ENCODE measurements around the gene FILIP1L.

The FILIP1L gene

DNA sequence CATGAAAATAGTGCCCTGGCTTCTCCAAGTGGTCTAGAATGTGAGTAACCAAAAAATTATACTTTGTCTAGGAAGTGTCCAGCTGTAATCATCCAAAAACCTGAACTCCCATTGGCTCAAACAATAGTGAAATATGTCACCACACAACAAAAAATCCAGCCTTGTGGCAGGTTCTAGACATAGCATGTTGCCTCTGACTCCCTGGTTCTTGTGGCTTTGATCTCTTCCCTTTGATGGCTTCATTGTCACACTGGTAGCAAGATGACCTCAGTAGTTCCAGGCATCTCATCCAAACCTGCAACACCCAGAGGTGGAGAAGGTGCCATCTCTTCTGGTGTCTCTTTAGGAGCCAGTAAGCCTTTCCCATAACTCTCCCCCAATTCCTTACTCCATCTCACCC lies 222.0 kb downstream of the FILIP1L start:
- no peak for TF ChIP-seq RARB (CRISPR knock-in tag; IDR thresholded peaks at IDR 0.05)
- no peak for TF ChIP-seq TOX (CRISPR knock-in tag; IDR thresholded peaks at IDR 0.05; ENCODE audit: borderline replicate concordance)
- no peak for TF ChIP-seq ZNF8 (CRISPR knock-in tag; IDR thresholded peaks at IDR 0.05)
- TF ChIP-seq ARNTL (CRISPR knock-in tag; IDR thresholded peaks at IDR 0.05; ENCODE audit: borderline replicate concordance, low read depth), result no peak
- TF ChIP-seq OSR1 (CRISPR knock-in tag; IDR thresholded peaks at IDR 0.05), result no peak
- TF ChIP-seq, protein P1, sequence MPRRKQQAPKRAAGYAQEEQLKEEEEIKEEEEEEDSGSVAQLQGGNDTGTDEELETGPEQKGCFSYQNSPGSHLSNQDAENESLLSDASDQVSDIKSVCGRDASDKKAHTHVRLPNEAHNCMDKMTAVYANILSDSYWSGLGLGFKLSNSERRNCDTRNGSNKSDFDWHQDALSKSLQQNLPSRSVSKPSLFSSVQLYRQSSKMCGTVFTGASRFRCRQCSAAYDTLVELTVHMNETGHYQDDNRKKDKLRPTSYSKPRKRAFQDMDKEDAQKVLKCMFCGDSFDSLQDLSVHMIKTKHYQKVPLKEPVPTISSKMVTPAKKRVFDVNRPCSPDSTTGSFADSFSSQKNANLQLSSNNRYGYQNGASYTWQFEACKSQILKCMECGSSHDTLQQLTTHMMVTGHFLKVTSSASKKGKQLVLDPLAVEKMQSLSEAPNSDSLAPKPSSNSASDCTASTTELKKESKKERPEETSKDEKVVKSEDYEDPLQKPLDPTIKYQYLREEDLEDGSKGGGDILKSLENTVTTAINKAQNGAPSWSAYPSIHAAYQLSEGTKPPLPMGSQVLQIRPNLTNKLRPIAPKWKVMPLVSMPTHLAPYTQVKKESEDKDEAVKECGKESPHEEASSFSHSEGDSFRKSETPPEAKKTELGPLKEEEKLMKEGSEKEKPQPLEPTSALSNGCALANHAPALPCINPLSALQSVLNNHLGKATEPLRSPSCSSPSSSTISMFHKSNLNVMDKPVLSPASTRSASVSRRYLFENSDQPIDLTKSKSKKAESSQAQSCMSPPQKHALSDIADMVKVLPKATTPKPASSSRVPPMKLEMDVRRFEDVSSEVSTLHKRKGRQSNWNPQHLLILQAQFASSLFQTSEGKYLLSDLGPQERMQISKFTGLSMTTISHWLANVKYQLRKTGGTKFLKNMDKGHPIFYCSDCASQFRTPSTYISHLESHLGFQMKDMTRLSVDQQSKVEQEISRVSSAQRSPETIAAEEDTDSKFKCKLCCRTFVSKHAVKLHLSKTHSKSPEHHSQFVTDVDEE (CRISPR knock-in tag; IDR thresholded peaks at IDR 0.05), result no peak
- TF ChIP-seq ZFP3 (CRISPR knock-in tag; IDR thresholded peaks at IDR 0.05), result no peak
- no peak for TF ChIP-seq PPARA (CRISPR knock-in tag; IDR thresholded peaks at IDR 0.05; ENCODE audit: borderline replicate concordance)
- TF ChIP-seq, protein P2, sequence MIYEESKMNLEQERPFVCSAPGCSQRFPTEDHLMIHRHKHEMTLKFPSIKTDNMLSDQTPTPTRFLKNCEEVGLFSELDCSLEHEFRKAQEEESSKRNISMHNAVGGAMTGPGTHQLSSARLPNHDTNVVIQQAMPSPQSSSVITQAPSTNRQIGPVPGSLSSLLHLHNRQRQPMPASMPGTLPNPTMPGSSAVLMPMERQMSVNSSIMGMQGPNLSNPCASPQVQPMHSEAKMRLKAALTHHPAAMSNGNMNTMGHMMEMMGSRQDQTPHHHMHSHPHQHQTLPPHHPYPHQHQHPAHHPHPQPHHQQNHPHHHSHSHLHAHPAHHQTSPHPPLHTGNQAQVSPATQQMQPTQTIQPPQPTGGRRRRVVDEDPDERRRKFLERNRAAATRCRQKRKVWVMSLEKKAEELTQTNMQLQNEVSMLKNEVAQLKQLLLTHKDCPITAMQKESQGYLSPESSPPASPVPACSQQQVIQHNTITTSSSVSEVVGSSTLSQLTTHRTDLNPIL (CRISPR knock-in tag; IDR thresholded peaks at IDR 0.05; ENCODE audit: low read depth), result no peak
- TF ChIP-seq GLIS3 (CRISPR knock-in tag; IDR thresholded peaks at IDR 0.05), result no peak
- TF ChIP-seq ZNF565 (CRISPR knock-in tag; conservative IDR thresholded peaks at IDR 0.05; ENCODE audit: low read depth), result no peak
- no peak for TF ChIP-seq ZC3H10 (CRISPR knock-in tag; IDR thresholded peaks at IDR 0.05)
- TF ChIP-seq TCF4 (CRISPR knock-in tag; IDR thresholded peaks at IDR 0.05; ENCODE audit: borderline replicate concordance), result no peak
- TF ChIP-seq ZNF70 (CRISPR knock-in tag; IDR thresholded peaks at IDR 0.05), result no peak
- no peak for TF ChIP-seq ISL1 (CRISPR knock-in tag; IDR thresholded peaks at IDR 0.05)
- no peak for TF ChIP-seq SNAI2 (CRISPR knock-in tag; IDR thresholded peaks at IDR 0.05)
- no peak for ATAC-seq

DNA sequence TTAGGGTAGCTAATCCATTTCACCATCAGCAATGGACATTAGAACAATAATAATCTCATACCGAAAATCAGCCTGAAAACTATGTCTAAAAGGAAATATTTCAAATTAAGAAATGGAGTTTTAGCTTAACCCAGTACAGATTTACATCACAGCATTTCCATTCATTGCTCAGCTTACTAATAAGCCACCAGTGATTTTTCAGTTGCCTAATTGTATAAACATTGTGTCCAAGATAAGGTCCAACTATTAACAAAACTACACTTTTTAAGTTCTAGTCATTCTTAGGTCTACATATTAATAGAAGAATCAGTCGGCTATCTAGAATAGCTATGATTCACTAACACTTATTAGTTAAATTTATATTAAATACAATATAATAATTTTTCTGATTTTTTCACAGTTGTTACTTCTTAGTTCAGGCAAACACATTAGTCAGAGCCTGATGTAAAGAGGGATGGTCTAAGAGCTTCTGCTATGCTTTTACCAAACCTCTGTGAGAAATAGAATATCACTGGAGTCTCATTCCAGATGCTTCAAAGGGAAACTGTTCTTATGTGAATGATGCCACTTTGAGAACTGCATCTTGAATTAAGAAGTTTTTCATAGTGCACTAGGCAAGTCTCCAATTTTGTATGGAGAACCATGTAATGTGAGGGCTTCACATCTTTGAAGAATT lies 222.6 kb downstream of the FILIP1L start:
- ATAC-seq, result no peak
- no peak for TF ChIP-seq OSR1 (CRISPR knock-in tag; IDR thresholded peaks at IDR 0.05)
- no peak for TF ChIP-seq GLIS3 (CRISPR knock-in tag; IDR thresholded peaks at IDR 0.05)

DNA sequence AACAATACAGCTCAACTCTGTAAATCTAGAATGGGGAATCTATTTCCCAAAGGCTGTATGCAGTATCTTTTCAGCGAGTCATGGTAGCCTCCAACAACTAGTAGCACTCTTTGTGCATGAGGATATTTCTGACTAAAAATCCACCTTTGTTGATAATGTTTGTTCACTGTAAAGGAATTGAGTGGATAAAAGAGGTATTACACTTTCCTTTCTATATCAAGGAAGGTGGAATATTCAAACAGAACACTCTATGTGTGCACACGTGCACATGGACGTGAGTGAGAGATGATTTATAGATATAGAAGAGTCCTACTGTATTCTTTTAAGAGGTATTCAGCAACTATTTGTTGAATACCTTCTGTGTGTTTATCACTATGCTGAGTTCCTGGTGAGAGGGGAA lies 228.4 kb downstream of the FILIP1L start:
- TF ChIP-seq ZNF70 (CRISPR knock-in tag; IDR thresholded peaks at IDR 0.05) (no peak), ISL1 (CRISPR knock-in tag; IDR thresholded peaks at IDR 0.05) (no peak), ESRRG (CRISPR knock-in tag; IDR thresholded peaks at IDR 0.05) (no peak), ZNF8 (CRISPR knock-in tag; IDR thresholded peaks at IDR 0.05) (no peak), GLIS3 (CRISPR knock-in tag; IDR thresholded peaks at IDR 0.05) (no peak), CSDC2 (CRISPR knock-in tag; IDR thresholded peaks at IDR 0.05) (no peak), TCF4 (CRISPR knock-in tag; IDR thresholded peaks at IDR 0.05; ENCODE audit: borderline replicate concordance) (no peak), ZNF565 (CRISPR knock-in tag; conservative IDR thresholded peaks at IDR 0.05; ENCODE audit: low read depth) (no peak), RARB (CRISPR knock-in tag; IDR thresholded peaks at IDR 0.05) (no peak), OSR1 (CRISPR knock-in tag; IDR thresholded peaks at IDR 0.05) (no peak)
- TF ChIP-seq, protein P3, sequence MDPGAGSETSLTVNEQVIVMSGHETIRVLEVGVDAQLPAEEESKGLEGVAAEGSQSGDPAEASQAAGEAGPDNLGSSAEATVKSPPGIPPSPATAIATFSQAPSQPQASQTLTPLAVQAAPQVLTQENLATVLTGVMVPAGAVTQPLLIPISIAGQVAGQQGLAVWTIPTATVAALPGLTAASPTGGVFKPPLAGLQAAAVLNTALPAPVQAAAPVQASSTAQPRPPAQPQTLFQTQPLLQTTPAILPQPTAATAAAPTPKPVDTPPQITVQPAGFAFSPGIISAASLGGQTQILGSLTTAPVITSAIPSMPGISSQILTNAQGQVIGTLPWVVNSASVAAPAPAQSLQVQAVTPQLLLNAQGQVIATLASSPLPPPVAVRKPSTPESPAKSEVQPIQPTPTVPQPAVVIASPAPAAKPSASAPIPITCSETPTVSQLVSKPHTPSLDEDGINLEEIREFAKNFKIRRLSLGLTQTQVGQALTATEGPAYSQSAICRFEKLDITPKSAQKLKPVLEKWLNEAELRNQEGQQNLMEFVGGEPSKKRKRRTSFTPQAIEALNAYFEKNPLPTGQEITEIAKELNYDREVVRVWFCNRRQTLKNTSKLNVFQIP (CRISPR knock-in tag; IDR thresholded peaks at IDR 0.05; ENCODE audit: borderline replicate concordance, low read depth), result no peak
- TF ChIP-seq, protein P2 (CRISPR knock-in tag; IDR thresholded peaks at IDR 0.05; ENCODE audit: low read depth), result no peak
- TF ChIP-seq, protein P4, sequence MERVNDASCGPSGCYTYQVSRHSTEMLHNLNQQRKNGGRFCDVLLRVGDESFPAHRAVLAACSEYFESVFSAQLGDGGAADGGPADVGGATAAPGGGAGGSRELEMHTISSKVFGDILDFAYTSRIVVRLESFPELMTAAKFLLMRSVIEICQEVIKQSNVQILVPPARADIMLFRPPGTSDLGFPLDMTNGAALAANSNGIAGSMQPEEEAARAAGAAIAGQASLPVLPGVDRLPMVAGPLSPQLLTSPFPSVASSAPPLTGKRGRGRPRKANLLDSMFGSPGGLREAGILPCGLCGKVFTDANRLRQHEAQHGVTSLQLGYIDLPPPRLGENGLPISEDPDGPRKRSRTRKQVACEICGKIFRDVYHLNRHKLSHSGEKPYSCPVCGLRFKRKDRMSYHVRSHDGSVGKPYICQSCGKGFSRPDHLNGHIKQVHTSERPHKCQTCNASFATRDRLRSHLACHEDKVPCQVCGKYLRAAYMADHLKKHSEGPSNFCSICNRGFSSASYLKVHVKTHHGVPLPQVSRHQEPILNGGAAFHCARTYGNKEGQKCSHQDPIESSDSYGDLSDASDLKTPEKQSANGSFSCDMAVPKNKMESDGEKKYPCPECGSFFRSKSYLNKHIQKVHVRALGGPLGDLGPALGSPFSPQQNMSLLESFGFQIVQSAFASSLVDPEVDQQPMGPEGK (CRISPR knock-in tag; IDR thresholded peaks at IDR 0.05; ENCODE audit: borderline replicate concordance), result no peak
- TF ChIP-seq, protein P1 (CRISPR knock-in tag; IDR thresholded peaks at IDR 0.05), result no peak
- ATAC-seq, result no peak
